Measurements from ENCODE around the gene IQCC. TPM values are rescaled to one million over a fixed set of nuclear protein-coding genes. Genes with fewer than 3 reads are reported as not detected.

Gene IQCC
- total and polyA plus RNA-seq, 8 donors, result 1.9 to 8.7 (median 7.9) TPM

GRCh38 chr1:32247983-32248889 is 42.8 kb downstream of the IQCC start:
- Histone ChIP-seq H3K4me3 (peak overlapping the region in 1 of 2 donors; percentile 28), H3K27ac (peak overlapping the region; percentile 59 to 75), H3K4me1 (peaks cover 7 to 64% of the 10 kb centered on the region in 2 donors), H3K27me3 (no peaks in the 10 kb centered on the region), H3K36me3 (no peaks in the 10 kb centered on the region), H3K9me3 (no peaks in the 10 kb centered on the region)
- intact Hi-C loops (cut with DNase I), result no loop called here
- peak; percentile 92 for ATAC-seq
- TF ChIP-seq CTCF (IDR thresholded peaks at IDR 0.05), result peak; percentile 78 to 94
- peak in 3 of 4 donors; percentile 68 to 97 (median 86) for DNase-seq

- Histone ChIP-seq H3K4me3 (no peak overlapping the region), H3K36me3 (no peaks in the 10 kb centered on the region), H3K9me3 (no peaks in the 10 kb centered on the region), H3K27me3 (no peaks in the 10 kb centered on the region), H3K27ac (peak overlapping the region; percentile 73 to 75), H3K4me1 (peaks cover 7 to 64% of the 10 kb centered on the region in 2 donors)
- TF ChIP-seq CTCF (IDR thresholded peaks at IDR 0.05), result no peak
- ATAC-seq, result peak; percentile 37
- intact Hi-C loops (cut with DNase I), result no loop called here
- peak in 2 of 4 donors; percentile 53 to 58 for DNase-seq
Measured at GRCh38 chr1:32249831-32250525, 44.5 kb downstream of the IQCC start.

GRCh38 chr1:32250893-32251716 is 45.6 kb downstream of the IQCC start, which contains the start of gene LCK:
TSS of gene LCK (plus strand) at chr1:32251265. CDS start at chr1:32274330, 23,065 bp downstream.
- no peak for TF ChIP-seq CTCF (IDR thresholded peaks at IDR 0.05)
- Histone ChIP-seq H3K36me3 (no peaks in the 10 kb centered on the region), H3K27ac (peak within 1 kb of the TSS; percentile 73 to 75), H3K4me1 (peaks cover 7 to 57% of the 10 kb centered on the region in 2 donors), H3K4me3 (peak within 1 kb of the TSS in 1 of 2 donors; percentile 27), H3K27me3 (no peaks in the 10 kb centered on the region), H3K9me3 (no peaks in the 10 kb centered on the region)
- DNase-seq (no peak), ATAC-seq (no peak)
- intact Hi-C loops (cut with DNase I), result no loop called here

- Histone ChIP-seq H3K27me3 (no peaks in the 10 kb centered on the region), H3K36me3 (no peaks in the 10 kb centered on the region), H3K27ac (no peak overlapping the region), H3K4me3 (no peak overlapping the region), H3K9me3 (no peaks in the 10 kb centered on the region), H3K4me1 (peaks cover 0 to 16% of the 10 kb centered on the region in 2 donors)
- DNase-seq (no peak), ATAC-seq (no peak)
- intact Hi-C loops (cut with DNase I), result no loop called here
- no peak for TF ChIP-seq CTCF (IDR thresholded peaks at IDR 0.05)
Measured at GRCh38 chr1:32255072-32256071, 49.9 kb downstream of the IQCC start.
